ENCODE results near the gene HEXIM2. TPM values are rescaled to one million over a fixed set of nuclear protein-coding genes. Genes with fewer than 3 reads are reported as not detected.

HEXIM2 gene
- total and polyA plus RNA-seq, 2 of the 13 experiments (the other 11 are each of a cell fraction or from before 2014, with no cell fraction given) = 27.1 to 32.4 TPM

- TF ChIP-seq ZNF597 (CRISPR knock-in tag; IDR thresholded peaks at IDR 0.05) = no peak
- peak; percentile 66 for TF ChIP-seq ZFY (CRISPR knock-in tag; IDR thresholded peaks at IDR 0.05)
- TF ChIP-seq ZNF280D (CRISPR knock-in tag; IDR thresholded peaks at IDR 0.05) = no peak; the same call in 1 of the 2 replicates
- TF ChIP-seq WIZ (CRISPR knock-in tag; IDR thresholded peaks at IDR 0.05) = no peak
- peak; percentile 22; the same call in 1 of the 2 replicates for TF ChIP-seq ARID5B (CRISPR knock-in tag; IDR thresholded peaks at IDR 0.05)
- TF ChIP-seq DMTF1 (CRISPR knock-in tag; IDR thresholded peaks at IDR 0.05) = no peak
- no peak for TF ChIP-seq ZNF652 (CRISPR knock-in tag; IDR thresholded peaks at IDR 0.05; ENCODE audit: borderline replicate concordance, low read depth)
- TF ChIP-seq ZNF780A (CRISPR knock-in tag; IDR thresholded peaks at IDR 0.05) = no peak
- 0 out of 2 replicates have a peak, but pooled peaks have one; percentile 24 for TF ChIP-seq KDM1A (CRISPR knock-in tag; IDR thresholded peaks at IDR 0.05)
- TF ChIP-seq KMT2A (CRISPR knock-in tag; IDR thresholded peaks at IDR 0.05) = no peak; the same call in 1 of the 2 replicates
- no peak for TF ChIP-seq NFE2 (CRISPR knock-in tag; IDR thresholded peaks at IDR 0.05)
- no peak for TF ChIP-seq AFF4 (CRISPR knock-in tag; IDR thresholded peaks at IDR 0.05)
- TF ChIP-seq ZNF704 (CRISPR knock-in tag; IDR thresholded peaks at IDR 0.05; ENCODE audit: borderline replicate concordance) = no peak
Measured at GRCh38 chr17:45149037-45149668, 12.5 kb upstream of the HEXIM2 start (continued).
